Parathyroid adenoma (tissue), 2 donors: ENCODE data around the gene BRMS1L.

Source experiments
- H2AFZ ChIP-seq: fragments of 300-600 bp; sonication (generic); one replicate; pipeline ENCODE4 v1.7.0; 2017; ENCODE audit warnings: antibody characterized with exemption, mild to moderate bottlenecking
- H3K27ac ChIP-seq: fragments of 300-600 bp; sonication (generic); one replicate; pipeline ENCODE4 v1.7.0; 2017
- H3K27me3 ChIP-seq: fragments of 300-600 bp; sonication (generic); one replicate; pipeline ENCODE4 v1.7.0; 2017; ENCODE audit warnings: low read length; ENCODE audit not compliant: control insufficient read depth, insufficient read depth
- H3K36me3 ChIP-seq: fragments of 300-600 bp; sonication (generic); one replicate; pipeline ENCODE4 v1.7.0; 2017; ENCODE audit warnings: low read length; ENCODE audit not compliant: control insufficient read depth, insufficient read depth
- H3K4me1 ChIP-seq: fragments of 300-600 bp; sonication (generic); one replicate; pipeline ENCODE4 v1.7.0; 2017; ENCODE audit warnings: control low read depth
- H3K4me2 ChIP-seq: fragments of 300-600 bp; sonication (generic); one replicate; pipeline ENCODE4 v1.7.0; 2017; ENCODE audit warnings: low read length
- H3K4me3 ChIP-seq: fragments of 300-600 bp; sonication (generic); one replicate; pipeline ENCODE4 v1.7.0; 2017; ENCODE audit warnings: low read depth, low read length
- H3K79me2 ChIP-seq: fragments of 300-600 bp; sonication (generic); one replicate; pipeline ENCODE4 v1.7.0; 2017; ENCODE audit warnings: control low read depth
- H3K9ac ChIP-seq: fragments of 300-600 bp; sonication (generic); one replicate; pipeline ENCODE4 v1.7.0; 2017; ENCODE audit warnings: mild to moderate bottlenecking
- H3K9me3 ChIP-seq: fragments of 300-600 bp; sonication (generic); one replicate; pipeline ENCODE4 v1.7.0; 2017; ENCODE audit warnings: low read length; ENCODE audit not compliant: control insufficient read depth
- TF ChIP-seq, protein P1 (sequence below): fragments of 300-600 bp; sonication (generic); IDR thresholded peaks from one replicate; pipeline ENCODE4 v1.7.0; 2017; ENCODE audit warnings: antibody characterized with exemption, mild to moderate bottlenecking
- donor health status: primary hyperparathyroidism.

The BRMS1L gene

DNA sequence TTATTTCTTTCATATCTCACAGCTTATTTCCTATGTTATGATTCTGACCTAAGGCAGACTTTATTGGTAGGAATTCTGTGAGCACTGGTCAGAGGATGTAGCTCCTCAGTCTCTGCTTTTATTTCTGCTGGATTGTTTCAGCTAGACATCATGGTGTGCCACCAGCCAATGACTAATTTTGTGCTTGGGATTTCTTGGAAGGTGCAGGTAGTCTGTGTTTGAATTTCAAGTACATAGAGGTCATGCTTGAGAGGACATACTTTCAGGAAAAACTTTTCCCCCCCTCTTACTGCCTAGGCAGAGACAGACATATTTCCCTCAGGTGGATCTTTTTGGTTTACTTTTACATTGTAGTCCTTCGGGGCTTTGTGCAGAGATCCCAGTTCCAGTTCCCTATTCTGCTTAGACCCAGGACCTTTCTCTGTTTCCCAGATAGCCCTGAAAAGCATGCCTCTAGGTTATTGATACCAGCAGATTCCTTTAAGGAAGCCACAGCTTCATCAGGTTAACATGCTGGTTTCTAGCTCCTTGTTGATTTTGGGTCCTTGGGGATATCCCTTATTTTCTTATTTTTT, 28.6 kb downstream of the BRMS1L start:
- Histone ChIP-seq H2AFZ (no peak overlapping the region), H3K4me2 (no peak overlapping the region), H3K27me3 (no peaks in the 10 kb centered on the region), H3K9ac (no peak overlapping the region), H3K9me3 (no peaks in the 10 kb centered on the region), H3K27ac (no peak overlapping the region), H3K4me1 (no peaks in the 10 kb centered on the region), H3K79me2 (peaks cover 2% of the 10 kb centered on the region), H3K4me3 (no peak overlapping the region), H3K36me3 (no peaks in the 10 kb centered on the region)
- TF ChIP-seq, protein P1, sequence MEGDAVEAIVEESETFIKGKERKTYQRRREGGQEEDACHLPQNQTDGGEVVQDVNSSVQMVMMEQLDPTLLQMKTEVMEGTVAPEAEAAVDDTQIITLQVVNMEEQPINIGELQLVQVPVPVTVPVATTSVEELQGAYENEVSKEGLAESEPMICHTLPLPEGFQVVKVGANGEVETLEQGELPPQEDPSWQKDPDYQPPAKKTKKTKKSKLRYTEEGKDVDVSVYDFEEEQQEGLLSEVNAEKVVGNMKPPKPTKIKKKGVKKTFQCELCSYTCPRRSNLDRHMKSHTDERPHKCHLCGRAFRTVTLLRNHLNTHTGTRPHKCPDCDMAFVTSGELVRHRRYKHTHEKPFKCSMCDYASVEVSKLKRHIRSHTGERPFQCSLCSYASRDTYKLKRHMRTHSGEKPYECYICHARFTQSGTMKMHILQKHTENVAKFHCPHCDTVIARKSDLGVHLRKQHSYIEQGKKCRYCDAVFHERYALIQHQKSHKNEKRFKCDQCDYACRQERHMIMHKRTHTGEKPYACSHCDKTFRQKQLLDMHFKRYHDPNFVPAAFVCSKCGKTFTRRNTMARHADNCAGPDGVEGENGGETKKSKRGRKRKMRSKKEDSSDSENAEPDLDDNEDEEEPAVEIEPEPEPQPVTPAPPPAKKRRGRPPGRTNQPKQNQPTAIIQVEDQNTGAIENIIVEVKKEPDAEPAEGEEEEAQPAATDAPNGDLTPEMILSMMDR = no peak

DNA sequence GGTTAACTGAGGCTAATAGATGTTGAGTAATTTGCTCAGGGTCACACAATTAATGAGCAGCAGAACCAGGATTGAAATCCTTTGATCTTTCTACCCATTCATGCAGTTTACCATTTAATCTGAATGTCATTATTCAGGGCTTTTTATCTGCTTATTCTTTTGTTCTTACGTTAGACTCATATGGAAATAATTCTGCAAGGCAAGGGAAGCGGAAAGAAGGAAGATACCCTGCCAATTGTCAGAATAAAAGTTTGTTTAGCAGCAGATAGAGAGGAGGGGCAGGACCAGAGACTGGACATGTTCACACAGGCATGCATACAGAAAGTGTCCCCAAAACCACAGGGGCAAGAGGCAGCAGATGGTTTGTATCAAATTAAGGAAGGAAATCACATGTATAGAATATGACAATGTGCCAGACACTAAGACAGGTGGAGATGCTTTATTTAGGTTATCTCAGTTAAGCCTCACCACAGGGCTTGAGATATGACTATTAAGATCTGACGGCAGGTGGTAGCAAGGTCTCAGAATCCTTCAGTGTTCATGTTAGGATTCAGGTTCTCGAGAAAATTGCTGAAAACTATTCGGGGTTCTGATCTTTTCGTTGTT, 29.8 kb downstream of the BRMS1L start:
- Histone ChIP-seq H3K9me3 (no peaks in the 10 kb centered on the region), H3K4me3 (no peak overlapping the region), H3K4me1 (no peaks in the 10 kb centered on the region), H3K79me2 (peaks cover 2% of the 10 kb centered on the region), H3K27me3 (no peaks in the 10 kb centered on the region), H3K9ac (no peak overlapping the region), H3K27ac (no peak overlapping the region), H2AFZ (no peak overlapping the region), H3K4me2 (no peak overlapping the region), H3K36me3 (no peaks in the 10 kb centered on the region)
- TF ChIP-seq, protein P1 = no peak

DNA sequence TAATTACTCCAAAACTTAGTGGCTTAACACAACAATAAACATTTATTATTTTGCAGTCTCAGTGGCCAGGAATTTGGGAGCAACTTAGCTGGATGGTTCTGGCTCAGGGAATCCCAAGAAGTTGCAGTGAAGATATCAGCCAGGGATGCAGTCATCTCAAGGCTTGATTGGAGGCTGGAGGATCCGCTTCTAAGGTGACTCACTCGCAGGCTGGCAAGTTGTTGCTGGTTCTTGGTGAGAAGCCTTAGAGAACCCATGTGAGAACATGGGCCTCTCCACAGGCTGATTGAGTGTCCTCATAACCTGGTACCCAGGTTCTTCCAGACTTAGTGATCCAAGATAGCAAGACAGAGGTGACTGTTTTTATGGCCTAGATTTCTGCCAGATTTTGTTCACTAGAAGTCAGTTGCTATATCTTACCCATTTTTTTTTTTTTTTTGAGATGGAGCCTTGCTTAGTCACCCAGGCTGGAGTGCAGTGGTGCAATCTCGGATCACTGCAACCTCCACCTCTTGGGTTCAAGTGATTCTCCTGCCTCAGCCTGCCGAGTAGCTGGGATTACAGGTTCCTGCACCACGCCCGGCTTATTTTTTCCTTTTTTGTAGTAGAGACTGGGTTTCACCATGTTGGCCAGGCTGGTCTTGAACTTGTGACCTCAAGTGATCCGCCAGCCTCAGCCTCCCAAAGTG, 32.5 kb downstream of the BRMS1L start:
- H3K4me2 ChIP-seq = no peak overlapping the region
- TF ChIP-seq, protein P1 = no peak
- no peaks in the 10 kb centered on the region for H3K36me3 ChIP-seq
- no peaks in the 10 kb centered on the region for H3K79me2 ChIP-seq
- H3K9ac ChIP-seq = no peak overlapping the region
- H3K9me3 ChIP-seq = no peaks in the 10 kb centered on the region
- H2AFZ ChIP-seq = no peak overlapping the region
- H3K4me1 ChIP-seq = no peaks in the 10 kb centered on the region
- no peak overlapping the region for H3K27ac ChIP-seq
- H3K4me3 ChIP-seq = no peak overlapping the region
- H3K27me3 ChIP-seq = no peaks in the 10 kb centered on the region

DNA sequence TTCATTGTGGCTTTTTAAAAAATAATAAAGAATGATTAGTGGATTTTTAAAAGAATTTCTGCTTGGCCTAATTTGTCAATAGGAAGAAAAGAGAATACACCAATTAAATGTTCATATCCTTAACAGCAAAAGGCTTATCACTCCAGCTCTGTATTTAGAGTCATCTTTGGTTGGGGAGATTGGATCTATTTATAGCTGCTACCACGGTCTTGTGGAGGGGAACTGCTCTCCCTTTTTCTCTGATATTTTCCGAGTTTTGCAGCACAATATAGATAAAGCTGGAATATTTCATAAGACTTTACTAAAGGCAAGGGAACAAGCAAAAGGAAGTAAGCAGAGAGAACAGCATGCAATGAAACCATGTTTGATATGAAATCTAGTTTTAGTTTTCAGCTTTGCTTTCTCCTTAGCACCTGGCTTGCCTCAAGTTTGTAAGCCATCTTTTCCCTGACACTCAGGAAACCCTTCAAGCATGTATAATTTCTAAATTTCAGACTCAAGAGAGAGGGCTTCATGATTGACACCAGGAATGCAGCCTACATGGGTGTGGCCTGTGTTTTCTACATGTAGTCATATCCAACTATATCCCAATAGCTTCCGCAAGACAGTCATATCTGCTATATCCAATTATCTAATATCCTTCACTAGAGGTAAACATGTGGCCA, 35.2 kb downstream of the BRMS1L start:
- H3K79me2 ChIP-seq = no peaks in the 10 kb centered on the region
- H3K4me1 ChIP-seq = no peaks in the 10 kb centered on the region
- H3K4me3 ChIP-seq = no peak overlapping the region
- no peak overlapping the region for H3K4me2 ChIP-seq
- H3K9ac ChIP-seq = no peak overlapping the region
- H3K27ac ChIP-seq = no peak overlapping the region
- TF ChIP-seq, protein P1 = no peak
- H2AFZ ChIP-seq = no peak overlapping the region
- no peaks in the 10 kb centered on the region for H3K36me3 ChIP-seq
- H3K27me3 ChIP-seq = no peaks in the 10 kb centered on the region
- H3K9me3 ChIP-seq = no peaks in the 10 kb centered on the region
